D721Med (cell line): ENCODE measurements around the gene LZTFL1.

Experiments used
- DNase-seq: peaks from one replicate; pipeline ENCODE4 v3.0.0; 2011; ENCODE audit warnings: low spot score; ENCODE audit not compliant: insufficient read length
- FAIRE-seq: peaks from 2 replicates; lab custom pipeline; 2011; peaks lifted over from hg19 to GRCh38; lab: Jason Lieb, UNC
- TF ChIP-seq, protein P1 (sequence below): IDR thresholded peaks from 2 replicates; pipeline ENCODE4 v1.5.1; 2012; ENCODE audit warnings: mild to moderate bottlenecking, control low read depth; ENCODE audit not compliant: insufficient read depth; ENCODE audit errors: missing control alignments

The LZTFL1 gene

DNA sequence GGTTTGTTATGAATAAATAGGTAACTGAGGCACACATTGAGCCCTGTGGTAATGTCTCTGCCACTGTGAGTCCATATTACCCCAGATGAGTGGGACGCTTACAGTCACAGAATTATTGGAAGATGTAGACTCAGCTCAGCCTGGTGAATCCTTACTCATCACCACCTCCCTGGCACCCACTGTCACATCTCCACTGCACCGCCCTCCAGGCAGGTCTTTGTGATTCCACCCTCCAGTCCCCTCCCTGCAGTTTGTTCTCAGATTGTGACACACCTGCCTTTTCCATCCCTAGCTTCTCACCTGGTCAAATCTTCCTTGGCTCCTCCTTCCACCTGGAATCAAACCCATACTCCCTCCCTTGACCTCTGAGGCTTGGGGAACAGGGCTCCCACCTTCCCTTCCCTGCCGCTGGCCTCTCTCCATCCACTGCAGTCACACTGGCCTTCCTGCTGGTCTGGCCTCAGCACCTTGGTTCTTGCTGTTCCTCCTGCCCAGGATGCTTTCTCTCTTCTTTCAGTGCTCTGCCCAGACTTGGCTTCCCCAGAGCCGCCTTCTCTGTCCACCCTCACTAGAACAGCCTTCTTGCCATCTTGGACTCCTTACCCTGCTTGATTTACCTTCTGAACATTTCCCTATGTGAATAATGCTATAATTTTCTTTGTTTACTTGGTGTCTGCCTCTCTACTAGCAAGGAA lies 55.0 kb downstream of the LZTFL1 start:
- DNase-seq (no peak), FAIRE-seq (no peak)
- TF ChIP-seq, protein P1, sequence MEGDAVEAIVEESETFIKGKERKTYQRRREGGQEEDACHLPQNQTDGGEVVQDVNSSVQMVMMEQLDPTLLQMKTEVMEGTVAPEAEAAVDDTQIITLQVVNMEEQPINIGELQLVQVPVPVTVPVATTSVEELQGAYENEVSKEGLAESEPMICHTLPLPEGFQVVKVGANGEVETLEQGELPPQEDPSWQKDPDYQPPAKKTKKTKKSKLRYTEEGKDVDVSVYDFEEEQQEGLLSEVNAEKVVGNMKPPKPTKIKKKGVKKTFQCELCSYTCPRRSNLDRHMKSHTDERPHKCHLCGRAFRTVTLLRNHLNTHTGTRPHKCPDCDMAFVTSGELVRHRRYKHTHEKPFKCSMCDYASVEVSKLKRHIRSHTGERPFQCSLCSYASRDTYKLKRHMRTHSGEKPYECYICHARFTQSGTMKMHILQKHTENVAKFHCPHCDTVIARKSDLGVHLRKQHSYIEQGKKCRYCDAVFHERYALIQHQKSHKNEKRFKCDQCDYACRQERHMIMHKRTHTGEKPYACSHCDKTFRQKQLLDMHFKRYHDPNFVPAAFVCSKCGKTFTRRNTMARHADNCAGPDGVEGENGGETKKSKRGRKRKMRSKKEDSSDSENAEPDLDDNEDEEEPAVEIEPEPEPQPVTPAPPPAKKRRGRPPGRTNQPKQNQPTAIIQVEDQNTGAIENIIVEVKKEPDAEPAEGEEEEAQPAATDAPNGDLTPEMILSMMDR, result no peak

DNA sequence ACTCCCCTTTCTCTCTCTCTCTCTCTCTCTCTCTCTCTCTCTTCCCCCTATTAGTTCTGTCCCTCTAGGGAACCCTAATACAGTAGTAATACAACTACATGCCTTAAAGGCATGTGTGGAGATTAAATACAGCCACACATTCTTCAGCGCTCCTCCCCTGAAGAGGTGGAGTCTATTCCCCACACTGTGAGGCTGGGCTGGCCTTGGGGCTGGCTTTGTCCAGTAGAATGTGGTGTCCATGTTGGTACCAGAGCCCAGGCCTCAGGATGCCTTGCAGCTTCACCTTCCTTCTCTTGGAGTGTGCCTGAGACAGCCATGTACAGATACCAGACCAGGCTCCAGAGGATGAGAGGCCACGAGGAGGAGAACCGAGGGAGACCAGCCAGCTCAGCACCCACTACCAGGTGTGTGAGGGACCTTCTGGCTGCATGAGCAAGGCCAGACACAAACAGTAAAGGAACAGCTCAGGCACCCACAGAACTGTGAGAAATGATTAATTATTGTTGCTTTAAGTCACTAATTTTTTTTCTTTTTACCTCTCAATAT lies 56.2 kb downstream of the LZTFL1 start:
- TF ChIP-seq, protein P1, result no peak
- DNase-seq, result no peak
- FAIRE-seq, result no peak

DNA sequence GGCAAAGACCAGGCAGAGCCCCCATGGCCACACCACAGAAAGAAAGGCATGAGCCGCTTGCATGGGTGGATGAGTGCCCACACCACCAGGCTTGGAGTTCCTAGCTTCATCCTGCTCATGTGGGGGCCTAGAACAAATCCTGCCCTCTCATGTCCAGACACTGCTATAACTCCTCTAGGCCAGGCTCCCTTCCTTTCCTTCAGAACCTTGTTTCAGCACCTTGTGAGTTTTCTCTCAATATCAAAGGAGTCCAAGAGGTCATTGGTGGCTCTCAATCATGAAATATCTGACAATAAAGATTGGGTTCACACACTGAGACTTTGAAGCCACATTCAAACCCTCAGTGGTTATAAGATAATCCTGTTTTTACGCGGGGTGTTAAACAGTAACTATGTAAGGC lies 58.3 kb downstream of the LZTFL1 start:
- DNase-seq (no peak), FAIRE-seq (no peak)
- TF ChIP-seq, protein P1, result no peak

DNA sequence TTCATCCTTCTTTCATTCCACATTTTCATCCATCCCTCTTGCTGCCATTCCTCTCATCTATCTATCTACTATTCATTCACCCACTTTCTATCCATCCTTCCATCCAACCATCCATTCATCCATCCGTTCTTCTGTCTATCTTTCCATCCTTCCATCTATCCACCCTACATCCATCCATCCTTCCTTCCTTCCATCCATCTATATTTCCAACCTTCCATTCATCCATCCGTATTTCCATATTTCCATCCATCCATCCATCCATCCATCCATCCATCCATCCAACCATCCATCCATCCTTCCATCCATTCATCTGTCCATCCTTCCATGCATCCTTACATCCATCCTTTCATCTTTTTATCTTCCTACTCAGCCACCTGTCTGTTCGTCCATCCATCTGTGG lies 59.5 kb downstream of the LZTFL1 start:
- FAIRE-seq (no peak), DNase-seq (no peak)
- TF ChIP-seq, protein P1, result no peak

DNA sequence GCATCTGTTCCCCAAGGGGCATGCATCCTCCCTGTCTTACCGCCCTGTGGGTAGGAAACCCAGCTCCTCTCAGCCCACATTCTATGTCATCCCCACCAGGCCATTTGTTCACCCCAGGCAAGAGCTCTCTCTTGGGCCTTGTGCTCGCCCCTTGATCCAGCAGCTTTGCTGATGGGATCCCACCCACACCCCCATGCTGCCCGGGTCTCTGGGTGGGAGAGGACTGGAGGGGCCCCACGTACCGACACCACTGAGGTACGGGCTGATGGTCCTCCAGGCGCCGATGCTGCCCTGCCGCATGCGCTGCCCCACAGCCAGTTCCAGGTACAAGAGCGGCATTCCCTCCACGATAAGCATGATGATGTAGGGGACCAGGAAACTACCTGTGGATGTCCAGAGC lies 60.1 kb downstream of the LZTFL1 start:
- TF ChIP-seq, protein P1, result no peak
- DNase-seq, result no peak
- FAIRE-seq, result no peak

DNA sequence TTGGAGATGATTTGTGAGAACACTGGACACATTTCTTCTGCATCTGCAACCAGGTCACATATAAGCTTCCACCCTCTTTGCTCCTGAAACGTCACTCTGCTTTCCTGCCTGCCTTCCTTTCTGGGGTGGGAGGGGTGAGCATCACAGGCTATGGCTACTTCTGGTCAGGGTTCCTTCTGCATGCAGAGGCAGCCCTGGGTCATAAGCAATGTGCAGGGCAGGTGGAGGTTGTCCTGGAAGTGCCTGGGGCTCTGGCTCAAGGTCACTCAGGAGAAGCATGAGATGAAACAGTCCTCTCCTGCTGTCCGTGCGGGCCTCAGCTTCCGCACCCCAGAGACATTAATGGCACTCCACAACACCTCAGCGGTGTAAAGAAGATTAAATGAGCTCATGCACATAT lies 60.6 kb downstream of the LZTFL1 start:
- no peak for FAIRE-seq
- no peak for DNase-seq
- TF ChIP-seq, protein P1, result no peak
